ENCODE results near the gene PUS10.
"Not testable (repeated sequence)": the region's sequence is repeated elsewhere in the genome, so short reads cannot be mapped to it uniquely, and the experiment has no call there.

PUS10 gene

DNA sequence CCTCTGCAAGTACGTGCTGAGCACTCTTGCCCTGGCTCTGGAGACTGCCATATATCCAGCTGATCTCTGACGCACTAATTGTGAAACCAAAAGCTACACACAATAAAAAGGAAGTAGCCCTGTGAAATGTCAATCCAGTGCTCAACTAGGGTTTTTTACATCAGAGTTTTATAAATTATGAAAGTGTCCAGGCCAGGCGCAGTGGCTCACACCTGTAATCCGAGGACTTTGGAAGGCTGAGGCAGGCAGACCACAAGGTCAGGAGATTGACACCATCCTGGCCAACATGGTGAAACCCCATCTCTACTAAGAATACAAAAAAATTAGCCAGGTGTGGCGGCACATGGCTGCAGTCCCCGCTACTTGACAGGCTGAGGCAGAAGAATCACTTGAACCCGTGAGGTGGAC is 25.1 kb downstream of the PUS10 start:
- Histone ChIP-seq H3K9me3 (ENCODE audit: control insufficient read depth, insufficient read depth, low read depth, low read length) (no peaks in the 10 kb centered on the region; the same call in 1 of the 2 replicates), H3K36me3 (ENCODE audit: control insufficient read depth in 2 of 2, insufficient read depth in 1 of 2, low read length in 2 of 2) (no peaks in the 10 kb centered on the region), H3K4me1 (ENCODE audit: control insufficient read depth, insufficient read depth, low read length) (no peaks in the 10 kb centered on the region), H3K4me3 (ENCODE audit: low read depth, low read length) (no peak overlapping the region), H3K27ac (ENCODE audit: extremely low read depth, low read depth, low read length) (no peak overlapping the region)
- ChIA-PET CTCF (interaction anchor here (0.7 to 1.0 kb wide), 2 partner anchors 126 to 282 kb away, joined by 3 read pairs; no protein-coding TSS in a partner anchor), POLR2A (no interaction called here)
- TF ChIP-seq GFI1B (tag by site-specific recombination; IDR thresholded peaks at IDR 0.05) (no peak), ZNF132 (tag by site-specific recombination; IDR thresholded peaks at IDR 0.05; ENCODE audit: borderline replicate concordance) (no peak), ZNF366 (tag by site-specific recombination; conservative IDR thresholded peaks at IDR 0.05) (no peak), HOXD13 (CRISPR knock-in tag; IDR thresholded peaks at IDR 0.05; ENCODE audit: borderline replicate concordance) (no peak), ZNF473 (tag by site-specific recombination; IDR thresholded peaks at IDR 0.05) (no peak), ZNF391 (tag by site-specific recombination; IDR thresholded peaks at IDR 0.05; ENCODE audit: borderline replicate concordance, low read depth) (no peak), SP3 (tag by site-specific recombination; IDR thresholded peaks at IDR 0.05) (no peak), ZIC2 (tag by site-specific recombination; IDR thresholded peaks at IDR 0.05) (no peak), SCRT2 (tag by site-specific recombination; IDR thresholded peaks at IDR 0.05) (no peak)
- TF ChIP-seq, protein P1, sequence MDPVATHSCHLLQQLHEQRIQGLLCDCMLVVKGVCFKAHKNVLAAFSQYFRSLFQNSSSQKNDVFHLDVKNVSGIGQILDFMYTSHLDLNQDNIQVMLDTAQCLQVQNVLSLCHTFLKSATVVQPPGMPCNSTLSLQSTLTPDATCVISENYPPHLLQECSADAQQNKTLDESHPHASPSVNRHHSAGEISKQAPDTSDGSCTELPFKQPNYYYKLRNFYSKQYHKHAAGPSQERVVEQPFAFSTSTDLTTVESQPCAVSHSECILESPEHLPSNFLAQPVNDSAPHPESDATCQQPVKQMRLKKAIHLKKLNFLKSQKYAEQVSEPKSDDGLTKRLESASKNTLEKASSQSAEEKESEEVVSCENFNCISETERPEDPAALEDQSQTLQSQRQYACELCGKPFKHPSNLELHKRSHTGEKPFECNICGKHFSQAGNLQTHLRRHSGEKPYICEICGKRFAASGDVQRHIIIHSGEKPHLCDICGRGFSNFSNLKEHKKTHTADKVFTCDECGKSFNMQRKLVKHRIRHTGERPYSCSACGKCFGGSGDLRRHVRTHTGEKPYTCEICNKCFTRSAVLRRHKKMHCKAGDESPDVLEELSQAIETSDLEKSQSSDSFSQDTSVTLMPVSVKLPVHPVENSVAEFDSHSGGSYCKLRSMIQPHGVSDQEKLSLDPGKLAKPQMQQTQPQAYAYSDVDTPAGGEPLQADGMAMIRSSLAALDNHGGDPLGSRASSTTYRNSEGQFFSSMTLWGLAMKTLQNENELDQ (tag by site-specific recombination; IDR thresholded peaks at IDR 0.05; ENCODE audit: low read depth) = no peak

DNA sequence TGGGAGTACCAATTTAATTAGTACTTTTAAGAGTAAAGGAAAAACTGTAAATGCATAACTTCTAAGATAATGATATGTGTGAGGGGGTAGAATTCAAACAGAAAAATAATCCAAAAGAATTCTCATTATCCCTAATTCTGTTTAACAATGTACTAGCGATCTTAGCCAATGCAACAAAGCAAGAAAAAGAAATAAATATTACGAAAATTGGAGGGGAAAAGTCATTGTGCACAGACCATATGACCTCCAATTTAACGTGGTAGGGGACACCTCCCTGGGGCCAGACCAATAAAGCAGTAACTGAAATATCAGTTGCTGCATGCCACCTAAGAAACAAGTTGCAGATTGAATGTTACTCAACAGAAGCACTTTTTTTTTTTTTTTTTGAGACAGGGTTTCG is 26.4 kb downstream of the PUS10 start:
- Histone ChIP-seq H3K27ac (ENCODE audit: extremely low read depth, low read depth, low read length) (no peak overlapping the region), H3K9me3 (ENCODE audit: control insufficient read depth, insufficient read depth, low read depth, low read length) (no peaks in the 10 kb centered on the region; the same call in 1 of the 2 replicates), H3K4me1 (ENCODE audit: control insufficient read depth, insufficient read depth, low read length) (no peaks in the 10 kb centered on the region), H3K4me3 (ENCODE audit: low read depth, low read length) (no peak overlapping the region), H3K36me3 (ENCODE audit: control insufficient read depth in 2 of 2, insufficient read depth in 1 of 2, low read length in 2 of 2) (no peaks in the 10 kb centered on the region)
- ChIA-PET POLR2A (no interaction called here), CTCF (interaction anchor here (0.6 kb wide), 1 partner anchor 877 kb away, joined by 4 read pairs; no protein-coding TSS in a partner anchor)
- TF ChIP-seq, protein P2, sequence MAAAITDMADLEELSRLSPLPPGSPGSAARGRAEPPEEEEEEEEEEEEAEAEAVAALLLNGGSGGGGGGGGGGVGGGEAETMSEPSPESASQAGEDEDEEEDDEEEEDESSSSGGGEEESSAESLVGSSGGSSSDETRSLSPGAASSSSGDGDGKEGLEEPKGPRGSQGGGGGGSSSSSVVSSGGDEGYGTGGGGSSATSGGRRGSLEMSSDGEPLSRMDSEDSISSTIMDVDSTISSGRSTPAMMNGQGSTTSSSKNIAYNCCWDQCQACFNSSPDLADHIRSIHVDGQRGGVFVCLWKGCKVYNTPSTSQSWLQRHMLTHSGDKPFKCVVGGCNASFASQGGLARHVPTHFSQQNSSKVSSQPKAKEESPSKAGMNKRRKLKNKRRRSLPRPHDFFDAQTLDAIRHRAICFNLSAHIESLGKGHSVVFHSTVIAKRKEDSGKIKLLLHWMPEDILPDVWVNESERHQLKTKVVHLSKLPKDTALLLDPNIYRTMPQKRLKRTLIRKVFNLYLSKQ (tag by site-specific recombination; IDR thresholded peaks at IDR 0.05; ENCODE audit: borderline replicate concordance) = no peak
- TF ChIP-seq SETDB1 (IDR thresholded peaks at IDR 0.05; ENCODE audit: insufficient read length, low read length) = peak; percentile 94

DNA sequence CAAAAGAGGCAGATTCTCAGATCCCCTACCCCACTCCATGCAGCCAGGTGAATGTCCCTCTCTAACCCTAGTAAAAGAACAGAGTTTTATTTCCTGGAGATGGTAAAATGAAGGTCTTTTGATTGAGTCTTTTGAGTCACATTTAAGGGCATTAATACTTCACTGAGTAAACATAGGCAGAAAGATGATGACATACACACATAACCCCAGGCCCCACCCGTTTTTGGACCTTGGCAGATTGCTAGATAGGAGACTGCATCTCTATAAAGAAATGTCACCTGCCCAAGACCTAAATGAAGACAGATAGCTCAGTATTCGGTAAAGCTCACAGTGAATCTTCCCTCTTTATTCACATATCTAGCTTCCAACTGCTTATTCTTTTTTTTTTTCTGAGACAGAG is 28.8 kb downstream of the PUS10 start:
- CTCF ChIA-PET = interaction anchor here (0.8 to 2.1 kb wide), 2 partner anchors 9 to 292 kb away, joined by 3 to 11 read pairs; no protein-coding TSS in a partner anchor
- Histone ChIP-seq H3K4me1 (ENCODE audit: control insufficient read depth, insufficient read depth, low read length) (no peaks in the 10 kb centered on the region), H3K27ac (ENCODE audit: extremely low read depth, low read depth, low read length) (no peak overlapping the region), H3K9me3 (ENCODE audit: control insufficient read depth, insufficient read depth, low read depth, low read length) (no peaks in the 10 kb centered on the region; the same call in 1 of the 2 replicates), H3K36me3 (ENCODE audit: control insufficient read depth in 2 of 2, insufficient read depth in 1 of 2, low read length in 2 of 2) (no peaks in the 10 kb centered on the region), H3K4me3 (ENCODE audit: low read depth, low read length) (no peak overlapping the region)
- POLR2A ChIA-PET = no interaction called here
- TF ChIP-seq OVOL3 (tag by site-specific recombination; IDR thresholded peaks at IDR 0.05) = no peak
- TF ChIP-seq ZNF701 (tag by site-specific recombination; IDR thresholded peaks at IDR 0.05) = no peak
- TF ChIP-seq ZSCAN16 (tag by site-specific recombination; IDR thresholded peaks at IDR 0.05) = no peak
- TF ChIP-seq ZSCAN30 (tag by site-specific recombination; IDR thresholded peaks at IDR 0.05) = no peak
- TF ChIP-seq, protein P2 (tag by site-specific recombination; IDR thresholded peaks at IDR 0.05; ENCODE audit: borderline replicate concordance) = no peak
- no peak for TF ChIP-seq ZNF548 (tag by site-specific recombination; IDR thresholded peaks at IDR 0.05)
- TF ChIP-seq ZNF571 (tag by site-specific recombination; IDR thresholded peaks at IDR 0.05) = no peak
- TF ChIP-seq, protein P3, sequence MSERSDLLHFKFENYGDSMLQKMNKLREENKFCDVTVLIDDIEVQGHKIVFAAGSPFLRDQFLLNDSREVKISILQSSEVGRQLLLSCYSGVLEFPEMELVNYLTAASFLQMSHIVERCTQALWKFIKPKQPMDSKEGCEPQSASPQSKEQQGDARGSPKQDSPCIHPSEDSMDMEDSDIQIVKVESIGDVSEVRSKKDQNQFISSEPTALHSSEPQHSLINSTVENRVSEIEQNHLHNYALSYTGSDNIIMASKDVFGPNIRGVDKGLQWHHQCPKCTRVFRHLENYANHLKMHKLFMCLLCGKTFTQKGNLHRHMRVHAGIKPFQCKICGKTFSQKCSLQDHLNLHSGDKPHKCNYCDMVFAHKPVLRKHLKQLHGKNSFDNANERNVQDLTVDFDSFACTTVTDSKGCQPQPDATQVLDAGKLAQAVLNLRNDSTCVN (tag by site-specific recombination; optimal IDR thresholded peaks at IDR 0.05) = no peak
- TF ChIP-seq, protein P4, sequence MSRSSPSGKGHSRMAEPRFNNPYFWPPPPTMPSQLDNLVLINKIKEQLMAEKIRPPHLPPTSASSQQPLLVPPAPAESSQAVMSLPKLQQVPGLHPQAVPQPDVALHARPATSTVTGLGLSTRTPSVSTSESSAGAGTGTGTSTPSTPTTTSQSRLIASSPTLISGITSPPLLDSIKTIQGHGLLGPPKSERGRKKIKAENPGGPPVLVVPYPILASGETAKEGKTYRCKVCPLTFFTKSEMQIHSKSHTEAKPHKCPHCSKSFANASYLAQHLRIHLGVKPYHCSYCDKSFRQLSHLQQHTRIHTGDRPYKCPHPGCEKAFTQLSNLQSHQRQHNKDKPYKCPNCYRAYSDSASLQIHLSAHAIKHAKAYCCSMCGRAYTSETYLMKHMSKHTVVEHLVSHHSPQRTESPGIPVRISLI (tag by site-specific recombination; IDR thresholded peaks at IDR 0.05) = no peak
- no peak for TF ChIP-seq ZFP3 (tag by site-specific recombination; IDR thresholded peaks at IDR 0.05; ENCODE audit: low read depth)
- no peak for TF ChIP-seq KLF10 (tag by site-specific recombination; IDR thresholded peaks at IDR 0.05)

DNA sequence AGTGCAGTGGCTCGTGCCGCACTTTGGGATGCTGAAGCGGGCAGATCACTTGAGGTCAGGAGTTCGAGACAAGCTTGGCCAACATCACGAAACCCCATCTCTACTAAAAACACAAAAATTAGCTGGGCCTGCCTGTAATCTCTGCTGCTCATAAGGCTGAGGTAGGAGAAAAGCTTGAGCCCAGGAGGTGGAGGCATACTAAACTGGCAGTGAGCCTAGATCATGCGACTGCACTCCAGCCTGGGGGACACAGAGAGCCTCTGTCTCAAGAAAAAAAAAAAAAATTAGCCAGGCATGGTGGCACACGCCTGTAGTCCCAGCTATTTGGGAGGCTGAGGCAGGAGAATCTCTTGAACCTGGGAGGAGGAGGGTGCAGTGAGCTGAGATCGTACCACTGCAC is 30.4 kb downstream of the PUS10 start:
- H3K4me3 ChIP-seq (ENCODE audit: low read depth, low read length); H3K36me3 ChIP-seq (ENCODE audit: control insufficient read depth in 2 of 2, insufficient read depth in 1 of 2, low read length in 2 of 2); H3K9me3 ChIP-seq (ENCODE audit: control insufficient read depth, insufficient read depth, low read depth, low read length); H3K4me1 ChIP-seq (ENCODE audit: control insufficient read depth, insufficient read depth, low read length); POLR2A ChIA-PET; H3K27ac ChIP-seq (ENCODE audit: extremely low read depth, low read depth, low read length): not testable (repeated sequence)
- CTCF ChIA-PET = interaction anchor here (0.7 to 1.2 kb wide), 2 partner anchors 12 to 22 kb away, joined by 3 read pairs; no protein-coding TSS in a partner anchor
